T-helper 1 cell treated with Interleukin-12 subunit alpha and Interleukin-12 subunit beta and Interleukin-4 antibody, amounts not matched to agents 30 μg/mL and 1 μg/mL, for 36 hours (primary cell): Measurements from ENCODE around the gene NUCB2.
"Not testable (repeated sequence)": the region's sequence is repeated elsewhere in the genome, so short reads cannot be mapped to it uniquely, and the experiment has no call there.

Source experiments
- H3K27ac Mint-ChIP-seq: one replicate; pipeline ENCODE4 v1.8.0; 2021; ENCODE audit warnings: mild to moderate bottlenecking, mixed read lengths
- H3K27me3 Mint-ChIP-seq: one replicate; pipeline ENCODE4 v1.8.0; 2021; ENCODE audit warnings: low read depth, mixed read lengths
- H3K36me3 Mint-ChIP-seq: one replicate; pipeline ENCODE4 v1.8.0; 2021; ENCODE audit warnings: low read depth, mixed read lengths
- H3K4me1 Mint-ChIP-seq: one replicate; pipeline ENCODE4 v1.8.0; 2021; ENCODE audit warnings: low read depth, mixed read lengths
- H3K4me3 Mint-ChIP-seq: one replicate; pipeline ENCODE4 v1.8.0; 2021; ENCODE audit warnings: mild to moderate bottlenecking, moderate library complexity, mixed read lengths
- H3K9me3 Mint-ChIP-seq: one replicate; pipeline ENCODE4 v1.8.0; 2021; ENCODE audit warnings: mixed read lengths

Gene NUCB2

GRCh38 chr11:17257196-17257595 is 19.3 kb upstream of the NUCB2 start:
- H3K27ac Mint-ChIP-seq, result no peak overlapping the region
- no peaks in the 10 kb centered on the region for H3K9me3 Mint-ChIP-seq
- H3K36me3 Mint-ChIP-seq, result no peaks in the 10 kb centered on the region
- peaks cover 16% of the 10 kb centered on the region for H3K27me3 Mint-ChIP-seq
- peaks cover 7% of the 10 kb centered on the region for H3K4me1 Mint-ChIP-seq
- H3K4me3 Mint-ChIP-seq, result no peak overlapping the region

- H3K9me3 Mint-ChIP-seq, result no peaks in the 10 kb centered on the region
Measured at GRCh38 chr11:17258670-17259069, 17.9 kb upstream of the NUCB2 start.

GRCh38 chr11:17259519-17259918 is 17.0 kb upstream of the NUCB2 start:
- no peaks in the 10 kb centered on the region for H3K9me3 Mint-ChIP-seq
- H3K27ac Mint-ChIP-seq, result no peak overlapping the region
- peaks cover 19% of the 10 kb centered on the region for H3K27me3 Mint-ChIP-seq
- H3K4me1 Mint-ChIP-seq, result peaks cover 10% of the 10 kb centered on the region
- no peaks in the 10 kb centered on the region for H3K36me3 Mint-ChIP-seq
- H3K4me3 Mint-ChIP-seq, result no peak overlapping the region

More at GRCh38 chr11:17258670-17259069, 17.9 kb upstream of the NUCB2 start:
- peaks cover 14% of the 10 kb centered on the region for H3K27me3 Mint-ChIP-seq
- H3K27ac Mint-ChIP-seq, result no peak overlapping the region
- no peaks in the 10 kb centered on the region for H3K36me3 Mint-ChIP-seq
- H3K4me1 Mint-ChIP-seq, result peaks cover 8% of the 10 kb centered on the region
- no peak overlapping the region for H3K4me3 Mint-ChIP-seq

GRCh38 chr11:17260020-17260419 is 16.5 kb upstream of the NUCB2 start:
- Mint-ChIP-seq H3K27ac (no peak overlapping the region), H3K9me3 (no peaks in the 10 kb centered on the region), H3K4me1 (peaks cover 10% of the 10 kb centered on the region), H3K27me3 (peaks cover 24% of the 10 kb centered on the region), H3K36me3 (no peaks in the 10 kb centered on the region), H3K4me3 (no peak overlapping the region)

- Mint-ChIP-seq H3K9me3 (no peaks in the 10 kb centered on the region), H3K27me3 (peaks cover 31% of the 10 kb centered on the region), H3K27ac (no peak overlapping the region), H3K36me3 (no peaks in the 10 kb centered on the region), H3K4me1 (peaks cover 10% of the 10 kb centered on the region), H3K4me3 (no peak overlapping the region)
Measured at GRCh38 chr11:17263769-17264168, 12.8 kb upstream of the NUCB2 start.

GRCh38 chr11:17266781-17267180 is 9.8 kb upstream of the NUCB2 start:
- Mint-ChIP-seq H3K27me3 (peaks cover 31% of the 10 kb centered on the region), H3K27ac (no peak overlapping the region), H3K9me3 (no peaks in the 10 kb centered on the region), H3K4me1 (peaks cover 11% of the 10 kb centered on the region), H3K4me3 (no peak overlapping the region), H3K36me3 (no peaks in the 10 kb centered on the region)

- Mint-ChIP-seq H3K9me3 (no peaks in the 10 kb centered on the region), H3K27me3 (peaks cover 32% of the 10 kb centered on the region), H3K4me3 (no peak overlapping the region), H3K27ac (no peak overlapping the region), H3K4me1 (peaks cover 11% of the 10 kb centered on the region), H3K36me3 (no peaks in the 10 kb centered on the region)
Measured at GRCh38 chr11:17267576-17267975, 9.0 kb upstream of the NUCB2 start.

GRCh38 chr11:17268500-17268899 is 8.0 kb upstream of the NUCB2 start:
- Mint-ChIP-seq H3K27me3 (peaks cover 29% of the 10 kb centered on the region), H3K4me1 (peaks cover 17% of the 10 kb centered on the region)
- not testable (repeated sequence) for H3K36me3 Mint-ChIP-seq, H3K27ac Mint-ChIP-seq, H3K9me3 Mint-ChIP-seq, H3K4me3 Mint-ChIP-seq

GRCh38 chr11:17268902-17269301 is 7.6 kb upstream of the NUCB2 start:
- Mint-ChIP-seq H3K27me3 (peaks cover 26% of the 10 kb centered on the region), H3K9me3 (no peaks in the 10 kb centered on the region), H3K4me1 (peaks cover 14% of the 10 kb centered on the region), H3K27ac (no peak overlapping the region), H3K4me3 (no peak overlapping the region), H3K36me3 (no peaks in the 10 kb centered on the region)

- Mint-ChIP-seq H3K36me3 (peaks cover 2% of the 10 kb centered on the region), H3K4me3 (no peak overlapping the region), H3K27ac (no peak overlapping the region), H3K27me3 (peaks cover 3% of the 10 kb centered on the region), H3K9me3 (no peaks in the 10 kb centered on the region), H3K4me1 (peaks cover 26% of the 10 kb centered on the region)
Measured at GRCh38 chr11:17272801-17273200, 3.7 kb upstream of the NUCB2 start.

GRCh38 chr11:17273211-17273610 is 3.3 kb upstream of the NUCB2 start:
- no peak overlapping the region for H3K4me3 Mint-ChIP-seq

GRCh38 chr11:17273668-17274282 is 2.8 kb upstream of the NUCB2 start:
- Mint-ChIP-seq H3K36me3 (peaks cover 5% of the 10 kb centered on the region), H3K4me3 (no peak overlapping the region), H3K27ac (no peak overlapping the region), H3K27me3 (peaks cover 3% of the 10 kb centered on the region), H3K4me1 (peaks cover 31% of the 10 kb centered on the region), H3K9me3 (no peaks in the 10 kb centered on the region)

More at GRCh38 chr11:17273211-17273610, 3.3 kb upstream of the NUCB2 start:
- H3K27ac Mint-ChIP-seq, result no peak overlapping the region
- H3K36me3 Mint-ChIP-seq, result peaks cover 2% of the 10 kb centered on the region
- H3K27me3 Mint-ChIP-seq, result peaks cover 3% of the 10 kb centered on the region
- H3K9me3 Mint-ChIP-seq, result no peaks in the 10 kb centered on the region
- H3K4me1 Mint-ChIP-seq, result peaks cover 27% of the 10 kb centered on the region

GRCh38 chr11:17275400-17276235 is 921 bp upstream of the NUCB2 start:
- Mint-ChIP-seq H3K4me3 (peak overlapping the region; percentile 91), H3K27me3 (peaks cover 3% of the 10 kb centered on the region), H3K27ac (peak overlapping the region; percentile 88), H3K36me3 (peaks cover 7% of the 10 kb centered on the region), H3K9me3 (no peaks in the 10 kb centered on the region), H3K4me1 (peaks cover 32% of the 10 kb centered on the region)

GRCh38 chr11:17277024-17277584 is 565 bp downstream of the NUCB2 start:
- peak overlapping the region; percentile 88 for H3K27ac Mint-ChIP-seq
- peak overlapping the region; percentile 91 for H3K4me3 Mint-ChIP-seq
- no peaks in the 10 kb centered on the region for H3K9me3 Mint-ChIP-seq
- H3K36me3 Mint-ChIP-seq, result peaks cover 12% of the 10 kb centered on the region
- peaks cover 35% of the 10 kb centered on the region for H3K4me1 Mint-ChIP-seq
- peaks cover 3% of the 10 kb centered on the region for H3K27me3 Mint-ChIP-seq
